ENCODE results near the gene CETP.
A peak's percentile ranks its signal among the peaks of the same experiment; 100 is the strongest.

Gene CETP

GRCh38 chr16:57020651-57021050, 58.9 kb downstream of the CETP start:
- DNase-seq (ENCODE audit: low spot score) = no peak

GRCh38 chr16:57021757-57022156, 60.0 kb downstream of the CETP start:
- no peak for DNase-seq (ENCODE audit: low spot score)

GRCh38 chr16:57022445-57022844, 60.7 kb downstream of the CETP start:
- no peak for DNase-seq (ENCODE audit: low spot score)

- no peak for DNase-seq (ENCODE audit: low spot score)
Measured at GRCh38 chr16:57023541-57024249, 61.9 kb downstream of the CETP start.

- no peak for DNase-seq (ENCODE audit: low spot score)
Measured at GRCh38 chr16:57024894-57025680, 63.3 kb downstream of the CETP start.

GRCh38 chr16:57025941-57026777, 64.4 kb downstream of the CETP start:
- DNase-seq (ENCODE audit: low spot score) = no peak

GRCh38 chr16:57026778-57027062, 65.0 kb downstream of the CETP start:
- no peak for DNase-seq (ENCODE audit: low spot score)

- DNase-seq (ENCODE audit: low spot score) = no peak
Measured at GRCh38 chr16:57027067-57027466, 65.3 kb downstream of the CETP start.

- DNase-seq (ENCODE audit: low spot score) = no peak
Measured at GRCh38 chr16:57028086-57028485, 66.3 kb downstream of the CETP start.

GRCh38 chr16:57029161-57030160, 67.7 kb downstream of the CETP start:
- DNase-seq (ENCODE audit: low spot score) = peak; percentile 66

- DNase-seq (ENCODE audit: low spot score) = no peak
Measured at GRCh38 chr16:57030346-57030902, 68.7 kb downstream of the CETP start.

- no peak for DNase-seq (ENCODE audit: low spot score)
Measured at GRCh38 chr16:57031156-57031555, 69.4 kb downstream of the CETP start.

- no peak for DNase-seq (ENCODE audit: low spot score)
Measured at GRCh38 chr16:57032346-57032745, 70.6 kb downstream of the CETP start.

- DNase-seq (ENCODE audit: low spot score) = no peak
Measured at GRCh38 chr16:57032931-57033330, 71.2 kb downstream of the CETP start.
